ENCODE measurements around the gene DOK3. TPM values are rescaled to one million over a fixed set of nuclear protein-coding genes. Genes with fewer than 3 reads are reported as not detected.

Gene DOK3
- total RNA-seq, 6 experiments from 2014 or later, result 2.5 to 6.6 (median 3.9) TPM

GRCh38 chr5:177476531-177477233 is 32.9 kb downstream of the DOK3 start:
- ATAC-seq, result no peak
- no peak overlapping the region for H3K4me3 ChIP-seq
- peaks cover 0 to 22% (median 8%) of the 10 kb centered on the region in 4 donors for H3K4me1 ChIP-seq
- H3K9me3 ChIP-seq, result no peaks in the 10 kb centered on the region
- no peak for DNase-seq
- no peaks in the 10 kb centered on the region for H3K36me3 ChIP-seq
- no peak overlapping the region for H3K27ac ChIP-seq
- intact Hi-C loops (cut with DNase I), result no loop called here
- H3K27me3 ChIP-seq, result no peaks in the 10 kb centered on the region
- TF ChIP-seq POLR2A (IDR thresholded peaks at IDR 0.05) (no peak), CTCF (IDR thresholded peaks at IDR 0.05) (no peak)
- WGBS (ENCODE audit: insufficient coverage, low coverage, low lambda C conversion rate, missing lambda C conversion rate), result 82% methylated on average over 8 of the region's 18 CpGs

- DNase-seq (no peak), ATAC-seq (no peak)
- Histone ChIP-seq H3K27ac (no peak overlapping the region), H3K4me1 (peaks cover 0 to 22% (median 8%) of the 10 kb centered on the region in 4 donors), H3K9me3 (no peaks in the 10 kb centered on the region), H3K36me3 (no peaks in the 10 kb centered on the region), H3K4me3 (no peak overlapping the region), H3K27me3 (no peaks in the 10 kb centered on the region)
- TF ChIP-seq CTCF (IDR thresholded peaks at IDR 0.05) (no peak), POLR2A (IDR thresholded peaks at IDR 0.05) (no peak)
- 79% methylated on average over 8 of the region's 11 CpGs for WGBS (ENCODE audit: insufficient coverage, low coverage, low lambda C conversion rate, missing lambda C conversion rate)
- intact Hi-C loops (cut with DNase I), result no loop called here
These were observed 33.8 kb downstream of the DOK3 start for GRCh38 chr5:177475563-177476427.

- Histone ChIP-seq H3K36me3 (no peaks in the 10 kb centered on the region), H3K4me1 (peaks cover 0 to 18% (median 6%) of the 10 kb centered on the region in 4 donors), H3K27me3 (no peaks in the 10 kb centered on the region), H3K9me3 (no peaks in the 10 kb centered on the region), H3K27ac (no peak overlapping the region), H3K4me3 (no peak overlapping the region)
- 63% methylated on average over 1 of the region's 4 CpGs for WGBS (ENCODE audit: insufficient coverage, low coverage, low lambda C conversion rate, missing lambda C conversion rate)
- ATAC-seq, result no peak
- TF ChIP-seq POLR2A (IDR thresholded peaks at IDR 0.05) (no peak), CTCF (IDR thresholded peaks at IDR 0.05) (no peak)
- intact Hi-C loops (cut with DNase I), result no loop called here
- no peak for DNase-seq
These were observed 34.6 kb downstream of the DOK3 start for GRCh38 chr5:177474846-177475562.

- H3K9me3 ChIP-seq, result no peaks in the 10 kb centered on the region
- WGBS (ENCODE audit: insufficient coverage, low coverage, low lambda C conversion rate, missing lambda C conversion rate), result 62% methylated on average over 7 of the region's 7 CpGs
- H3K27ac ChIP-seq, result no peak overlapping the region
- H3K27me3 ChIP-seq, result no peaks in the 10 kb centered on the region
- ATAC-seq (no peak), DNase-seq (no peak)
- no peaks in the 10 kb centered on the region for H3K36me3 ChIP-seq
- TF ChIP-seq POLR2A (IDR thresholded peaks at IDR 0.05) (no peak), CTCF (IDR thresholded peaks at IDR 0.05) (no peak)
- no peak overlapping the region for H3K4me3 ChIP-seq
- H3K4me1 ChIP-seq, result peaks cover 0 to 8% (median 1%) of the 10 kb centered on the region in 4 donors
- intact Hi-C loops (cut with DNase I), result no loop called here
These were observed 35.6 kb downstream of the DOK3 start for GRCh38 chr5:177474002-177474476.
